Stimulated activated CD4-positive, alpha-beta T cell treated with anti-CD3 and anti-CD28 coated beads, Interleukin-4, amount 100 ng/mL, for 1 hour (primary cell): Measurements from ENCODE around the gene KIF1C.
"Not testable (repeated sequence)": the region's sequence is repeated elsewhere in the genome, so short reads cannot be mapped to it uniquely, and the experiment has no call there.

Experiments
- DNase-seq: peaks from one replicate; pipeline ENCODE4 v3.0.0-alpha.2; 2020

KIF1C gene

GRCh38 chr17:5002121-5002788, 4.5 kb downstream of the KIF1C start:
- DNase-seq = no peak

- DNase-seq = no peak
Observed at GRCh38 chr17:5003214-5003867, 5.6 kb downstream of the KIF1C start.

- DNase-seq = no peak
Observed at GRCh38 chr17:5011928-5012327, 14.2 kb downstream of the KIF1C start.

DNA sequence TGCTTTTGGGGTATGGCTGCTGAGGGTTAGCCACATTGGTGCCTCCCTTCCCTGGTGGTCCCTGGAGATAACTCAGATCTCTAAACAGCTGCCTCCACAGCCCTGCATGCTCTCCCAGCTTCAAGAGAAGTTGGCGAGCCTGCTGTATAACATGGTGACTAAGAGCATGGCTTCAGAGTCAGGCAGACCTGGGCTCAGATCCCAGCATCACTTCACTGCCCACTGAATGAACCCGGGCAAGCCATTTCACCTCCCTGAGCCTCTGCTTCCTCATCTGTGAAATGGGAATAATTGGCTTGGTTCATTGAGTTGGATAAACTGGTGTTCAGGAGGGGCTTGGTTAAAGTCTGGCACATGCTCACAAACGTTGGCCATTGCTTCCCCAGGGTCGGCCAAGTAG, 16.6 kb downstream of the KIF1C start:
- no peak for DNase-seq

DNA sequence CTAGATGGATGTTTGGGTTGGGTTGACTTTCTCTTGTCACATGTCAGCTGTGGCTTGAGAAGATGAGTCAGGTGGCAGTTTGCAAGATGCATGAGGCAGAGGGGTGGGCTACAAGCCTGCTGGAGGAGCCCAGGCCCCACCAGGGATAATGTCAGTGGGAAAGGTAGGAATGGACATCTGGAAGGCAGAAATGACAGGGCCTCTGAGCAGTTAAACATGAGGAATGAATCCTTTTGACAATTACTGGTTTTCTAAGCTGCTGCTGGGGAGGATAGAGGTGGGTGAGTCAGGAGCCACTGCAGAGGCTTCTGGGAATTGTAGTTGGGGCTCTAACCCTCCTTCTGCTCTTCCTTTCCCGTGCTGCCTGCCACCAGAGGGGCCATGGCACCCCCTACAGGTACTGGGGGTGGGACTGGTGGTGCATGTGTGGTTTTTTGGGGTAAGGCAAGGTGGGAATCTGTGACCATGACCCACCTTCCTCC, 21.8 kb downstream of the KIF1C start:
- DNase-seq = peak; percentile 41

- no peak for DNase-seq
Observed at GRCh38 chr17:5020502-5021023, 22.8 kb downstream of the KIF1C start.

GRCh38 chr17:5022171-5022711, 24.5 kb downstream of the KIF1C start:
- no peak for DNase-seq

- no peak for DNase-seq
Observed at GRCh38 chr17:5023588-5024147, 25.9 kb downstream of the KIF1C start.

DNA sequence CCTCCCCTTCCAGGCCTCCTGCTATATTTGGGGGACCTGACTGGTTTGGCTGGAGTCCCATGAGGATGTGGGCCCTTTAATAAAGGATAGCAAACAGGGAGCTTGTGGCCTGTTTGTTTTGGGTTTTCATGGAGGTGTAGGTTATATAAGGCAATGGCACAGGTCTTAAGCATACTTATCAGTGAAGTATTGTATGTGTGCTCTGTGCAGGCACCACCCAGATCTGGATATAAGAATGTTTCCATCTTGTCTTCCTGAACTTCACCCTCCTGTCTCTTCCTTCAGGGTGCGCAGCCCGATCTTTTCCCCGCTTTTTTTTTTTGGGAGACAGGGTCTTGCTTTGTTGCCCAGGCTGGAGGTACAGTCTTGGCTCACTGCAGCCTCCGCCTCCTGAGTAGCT, 26.9 kb downstream of the KIF1C start:
- DNase-seq = no peak

GRCh38 chr17:5027299-5027698, 29.5 kb downstream of the KIF1C start:
- DNase-seq = no peak

DNA sequence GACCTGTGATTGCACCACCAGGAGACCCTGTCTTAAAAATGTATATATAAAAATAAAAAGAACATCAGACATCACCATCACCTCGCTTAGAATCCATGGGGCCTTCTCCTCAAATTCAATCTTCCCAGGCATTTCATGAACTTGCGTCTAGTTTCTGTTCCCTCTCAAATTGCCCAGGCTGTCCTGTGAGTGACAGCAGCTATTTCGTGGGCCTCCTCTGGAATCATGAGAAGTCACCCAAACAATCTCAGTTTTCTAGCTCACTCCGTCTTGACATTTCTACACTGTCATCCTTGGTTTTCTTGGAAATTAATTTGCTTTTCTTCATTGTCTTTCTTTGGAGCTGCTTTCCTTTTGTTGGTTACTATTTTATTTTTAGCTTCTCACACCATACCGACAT, 30.2 kb downstream of the KIF1C start:
- no peak for DNase-seq

- DNase-seq = not testable (repeated sequence)
Observed at GRCh38 chr17:5030168-5030567, 32.4 kb downstream of the KIF1C start.

GRCh38 chr17:5031365-5032082, 33.8 kb downstream of the KIF1C start:
- DNase-seq = peak; percentile 87

- no peak for DNase-seq
Observed at GRCh38 chr17:5032865-5033264, 35.1 kb downstream of the KIF1C start.

- DNase-seq = no peak
Observed at GRCh38 chr17:5033352-5034015, 35.7 kb downstream of the KIF1C start.

DNA sequence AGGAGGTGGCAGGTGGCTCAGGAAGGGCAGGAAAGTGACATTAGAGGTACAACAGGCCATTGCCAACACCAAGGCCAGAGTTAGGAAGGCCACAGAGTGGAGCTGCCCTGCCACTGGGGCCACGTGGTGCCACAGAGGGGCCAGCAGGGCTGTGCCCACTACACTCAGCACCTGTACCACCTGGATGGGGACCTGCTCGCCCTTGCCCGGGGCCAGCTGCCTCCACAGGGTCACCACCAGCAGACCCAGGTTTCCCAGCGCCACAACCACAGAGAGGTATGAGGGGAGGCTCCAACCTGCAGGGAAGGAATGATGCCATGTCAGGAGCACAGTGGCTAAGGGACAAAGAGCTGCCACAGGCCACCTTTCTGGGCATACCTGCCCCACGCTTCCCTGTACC, 36.3 kb downstream of the KIF1C start:
- DNase-seq = no peak

DNA sequence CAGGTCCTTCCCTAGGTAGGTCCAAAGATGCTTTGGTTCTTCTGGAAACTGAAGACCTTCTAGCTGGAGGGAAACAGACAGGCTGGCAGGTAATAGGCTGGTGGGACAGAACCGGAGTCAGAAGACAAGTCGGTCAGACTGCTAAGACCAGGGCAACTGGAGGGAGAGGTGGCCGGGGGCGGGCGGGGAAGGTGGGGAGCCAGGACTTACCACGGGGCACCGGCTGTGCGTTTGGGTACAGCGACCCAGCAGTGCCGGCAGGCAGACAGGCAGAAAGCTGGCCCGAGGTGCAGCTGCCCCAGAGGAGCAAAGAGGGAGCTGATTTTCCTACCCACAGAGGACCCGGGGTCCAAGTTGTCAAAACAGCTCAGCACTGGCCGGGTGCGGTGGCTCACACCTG, 36.9 kb downstream of the KIF1C start:
- DNase-seq = no peak

DNA sequence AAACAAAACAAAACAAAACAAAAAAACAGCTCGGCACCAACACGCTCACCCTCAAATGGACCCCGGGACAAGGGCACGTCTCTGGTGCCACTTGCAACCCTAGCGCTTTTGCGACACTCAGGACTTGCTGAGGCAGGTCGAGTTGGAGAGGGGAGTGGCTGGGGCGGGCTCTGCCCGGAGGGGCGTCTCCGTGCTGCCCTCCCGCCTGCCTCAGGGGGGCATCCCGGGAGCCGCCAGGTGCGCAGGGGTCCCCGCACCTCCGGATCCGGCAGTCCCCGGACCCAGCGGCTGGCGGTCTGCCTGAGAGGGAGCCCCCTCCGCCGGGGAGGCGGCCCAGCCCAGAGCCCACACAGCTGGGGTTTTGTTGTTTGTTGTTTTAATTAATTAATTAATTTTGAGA, 37.6 kb downstream of the KIF1C start, which contains the start of gene SLC52A1:
TSS of gene SLC52A1 (minus strand) at position 112 of the 400 bp plus-strand sequence. CDS start 820 bp downstream, outside the sequence.
- DNase-seq = no peak

- DNase-seq = peak; percentile 32
Observed at GRCh38 chr17:5042157-5043022, 44.6 kb downstream of the KIF1C start.

- DNase-seq = no peak
Observed at GRCh38 chr17:5043524-5043923, 45.8 kb downstream of the KIF1C start.

DNA sequence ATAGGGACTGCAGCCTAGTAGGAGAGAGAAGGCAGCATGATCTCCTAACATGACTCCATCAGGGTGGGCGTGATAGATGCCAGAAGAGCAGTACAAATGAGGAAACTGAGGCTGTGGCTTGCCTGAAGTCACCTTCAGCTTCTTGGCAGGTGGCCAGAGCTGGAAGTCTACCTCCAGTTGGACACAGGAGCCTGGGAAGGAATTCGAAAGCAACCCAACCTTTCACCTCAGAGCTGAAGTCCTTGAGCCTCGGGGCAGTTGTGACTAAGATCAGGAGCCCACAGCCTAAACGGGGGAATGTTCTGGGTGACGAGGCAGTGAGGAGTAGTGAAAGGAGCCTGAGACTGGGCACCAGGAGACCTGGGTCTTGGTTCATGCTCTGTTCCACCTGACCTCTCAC, 46.9 kb downstream of the KIF1C start:
- no peak for DNase-seq
